ENCODE data around the gene STOX2. TPM values are rescaled to one million over a fixed set of nuclear protein-coding genes. Genes with fewer than 3 reads are reported as not detected.

STOX2 gene
- polyA plus RNA-seq, 1 of the 3 experiments (the other 2 are of a cell fraction), result 0.16 TPM

DNA sequence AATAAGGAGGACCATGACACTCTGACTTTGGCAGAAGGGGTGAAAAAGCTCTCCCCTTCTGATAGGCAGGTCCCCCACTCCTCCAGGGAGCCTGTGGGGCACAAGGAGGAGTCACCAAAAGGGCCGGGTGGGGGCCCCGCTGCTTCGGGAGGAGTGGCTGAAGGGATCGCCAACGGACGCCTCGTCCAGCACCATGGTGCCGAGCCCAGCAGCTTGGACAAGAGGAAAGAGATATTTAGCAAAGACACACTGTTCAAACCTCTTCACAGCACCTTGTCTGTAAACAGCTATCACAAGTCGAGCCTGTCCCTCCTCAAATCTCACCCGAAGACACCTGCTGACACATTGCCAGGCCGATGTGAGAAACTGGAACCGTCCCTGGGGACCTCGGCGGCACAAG is 105.6 kb downstream of the STOX2 start:
- Histone ChIP-seq H3K4me2 (no peak overlapping the region), H3K4me3 (ENCODE audit: low read depth in 2 of 2, low read length in 1 of 2) (no peak overlapping the region; a peak in 1 of 4 replicates), H2AFZ (ENCODE audit: low read depth) (no peak overlapping the region), H3K9ac (no peak overlapping the region), H3K36me3 (replicated peaks in 1 of 2; ENCODE audit: control insufficient read depth in 1 of 2, insufficient read depth in 2 of 2, low read length in 1 of 2) (peaks cover 0 to 3% of the 10 kb centered on the region in 2 experiments), H3F3A (replicated peaks; ENCODE audit: insufficient read depth) (no peaks in the 10 kb centered on the region), H4K20me1 (ENCODE audit: insufficient read depth) (no peaks in the 10 kb centered on the region), H3K9me3 (no peaks in the 10 kb centered on the region), H3K27me3 (ENCODE audit: insufficient read depth) (no peaks in the 10 kb centered on the region), H3K79me2 (ENCODE audit: insufficient read depth) (no peaks in the 10 kb centered on the region), H3K27ac (ENCODE audit: low read depth in 2 of 2, low read length in 1 of 2) (no peak overlapping the region; a peak in 1 of 4 replicates), H3K9me2 (no peaks in the 10 kb centered on the region), H3K4me1 (ENCODE audit: control insufficient read depth in 1 of 2, insufficient read depth in 2 of 2, low read depth in 1 of 2, low read length in 1 of 2) (peaks cover 0 to 32% of the 10 kb centered on the region in 2 experiments; a peak in 2 of 4 replicates)
- CTCF ChIA-PET, result no interaction called here
- POLR2A ChIA-PET, result no interaction called here
- TF ChIP-seq POLR2AphosphoS5 (IDR thresholded peaks at IDR 0.05; ENCODE audit: low read depth, low read length) (no peak), EZH2phosphoT487 (IDR thresholded peaks at IDR 0.05; ENCODE audit: borderline replicate concordance, low read depth) (no peak), TEAD4 (IDR thresholded peaks at IDR 0.05; ENCODE audit: borderline replicate concordance, insufficient read depth) (no peak), MXI1 (IDR thresholded peaks at IDR 0.05; ENCODE audit: low read depth, low read length) (no peak), TAF1 (IDR thresholded peaks at IDR 0.05; ENCODE audit: borderline replicate concordance, low read depth, low read length) (no peak), ELF1 (IDR thresholded peaks at IDR 0.05) (no peak), RFX5 (IDR thresholded peaks at IDR 0.05; ENCODE audit: low read length) (no peak), TCF12 (IDR thresholded peaks at IDR 0.05) (no peak), CHD2 (IDR thresholded peaks at IDR 0.05; ENCODE audit: low read length, partially characterized antibody) (no peak)
- TF ChIP-seq, protein P1, sequence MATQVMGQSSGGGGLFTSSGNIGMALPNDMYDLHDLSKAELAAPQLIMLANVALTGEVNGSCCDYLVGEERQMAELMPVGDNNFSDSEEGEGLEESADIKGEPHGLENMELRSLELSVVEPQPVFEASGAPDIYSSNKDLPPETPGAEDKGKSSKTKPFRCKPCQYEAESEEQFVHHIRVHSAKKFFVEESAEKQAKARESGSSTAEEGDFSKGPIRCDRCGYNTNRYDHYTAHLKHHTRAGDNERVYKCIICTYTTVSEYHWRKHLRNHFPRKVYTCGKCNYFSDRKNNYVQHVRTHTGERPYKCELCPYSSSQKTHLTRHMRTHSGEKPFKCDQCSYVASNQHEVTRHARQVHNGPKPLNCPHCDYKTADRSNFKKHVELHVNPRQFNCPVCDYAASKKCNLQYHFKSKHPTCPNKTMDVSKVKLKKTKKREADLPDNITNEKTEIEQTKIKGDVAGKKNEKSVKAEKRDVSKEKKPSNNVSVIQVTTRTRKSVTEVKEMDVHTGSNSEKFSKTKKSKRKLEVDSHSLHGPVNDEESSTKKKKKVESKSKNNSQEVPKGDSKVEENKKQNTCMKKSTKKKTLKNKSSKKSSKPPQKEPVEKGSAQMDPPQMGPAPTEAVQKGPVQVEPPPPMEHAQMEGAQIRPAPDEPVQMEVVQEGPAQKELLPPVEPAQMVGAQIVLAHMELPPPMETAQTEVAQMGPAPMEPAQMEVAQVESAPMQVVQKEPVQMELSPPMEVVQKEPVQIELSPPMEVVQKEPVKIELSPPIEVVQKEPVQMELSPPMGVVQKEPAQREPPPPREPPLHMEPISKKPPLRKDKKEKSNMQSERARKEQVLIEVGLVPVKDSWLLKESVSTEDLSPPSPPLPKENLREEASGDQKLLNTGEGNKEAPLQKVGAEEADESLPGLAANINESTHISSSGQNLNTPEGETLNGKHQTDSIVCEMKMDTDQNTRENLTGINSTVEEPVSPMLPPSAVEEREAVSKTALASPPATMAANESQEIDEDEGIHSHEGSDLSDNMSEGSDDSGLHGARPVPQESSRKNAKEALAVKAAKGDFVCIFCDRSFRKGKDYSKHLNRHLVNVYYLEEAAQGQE (IDR thresholded peaks at IDR 0.05; ENCODE audit: low read depth, low read length), result no peak
- TF ChIP-seq, protein P2, sequence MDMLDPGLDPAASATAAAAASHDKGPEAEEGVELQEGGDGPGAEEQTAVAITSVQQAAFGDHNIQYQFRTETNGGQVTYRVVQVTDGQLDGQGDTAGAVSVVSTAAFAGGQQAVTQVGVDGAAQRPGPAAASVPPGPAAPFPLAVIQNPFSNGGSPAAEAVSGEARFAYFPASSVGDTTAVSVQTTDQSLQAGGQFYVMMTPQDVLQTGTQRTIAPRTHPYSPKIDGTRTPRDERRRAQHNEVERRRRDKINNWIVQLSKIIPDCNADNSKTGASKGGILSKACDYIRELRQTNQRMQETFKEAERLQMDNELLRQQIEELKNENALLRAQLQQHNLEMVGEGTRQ (IDR thresholded peaks at IDR 0.05; ENCODE audit: borderline replicate concordance, low read depth, low read length), result no peak
- DNase-seq, result no peak
- WGBS (ENCODE audit: low lambda C conversion rate), result 81% methylated on average over 12 of the region's 14 CpGs

DNA sequence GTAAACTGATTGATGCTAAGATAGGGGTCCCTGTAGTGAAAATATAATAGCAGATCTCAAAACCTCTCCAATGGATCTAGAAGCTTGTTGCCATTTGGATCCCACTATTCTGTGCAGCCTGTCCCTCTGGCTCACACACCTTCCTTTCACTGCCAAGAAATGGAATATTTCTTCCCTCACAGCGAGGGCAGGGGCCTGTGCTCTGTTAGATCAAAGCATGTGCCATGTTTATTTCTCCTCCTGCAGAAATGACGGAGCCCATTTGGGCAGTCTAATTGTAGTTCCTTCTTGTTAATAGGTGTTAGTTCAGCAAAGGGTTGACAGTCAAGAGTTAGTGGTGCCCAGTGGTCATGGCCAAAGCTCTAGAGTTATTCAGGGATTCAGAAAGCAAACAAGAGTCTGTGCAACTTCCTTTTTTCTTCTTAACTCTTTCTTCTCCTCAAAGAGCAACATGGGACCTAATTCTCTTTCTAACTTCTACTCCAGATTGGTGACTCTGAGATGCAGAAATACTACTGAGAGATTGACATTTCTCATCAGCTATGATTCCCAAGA is 106.8 kb downstream of the STOX2 start:
- no peak overlapping the region for H2AFZ ChIP-seq (ENCODE audit: low read depth)
- H3K9me2 ChIP-seq, result no peaks in the 10 kb centered on the region
- no peaks in the 10 kb centered on the region for H3K79me2 ChIP-seq (ENCODE audit: insufficient read depth)
- no peak for DNase-seq
- H3K27me3 ChIP-seq (ENCODE audit: insufficient read depth), result no peaks in the 10 kb centered on the region
- peaks cover 0 to 39% of the 10 kb centered on the region in 2 experiments; a peak in 2 of 4 replicates for H3K4me1 ChIP-seq (ENCODE audit: control insufficient read depth in 1 of 2, insufficient read depth in 2 of 2, low read depth in 1 of 2, low read length in 1 of 2)
- peaks cover 0 to 3% of the 10 kb centered on the region in 2 experiments for H3K36me3 ChIP-seq (replicated peaks in 1 of 2; ENCODE audit: control insufficient read depth in 1 of 2, insufficient read depth in 2 of 2, low read length in 1 of 2)
- H3K4me3 ChIP-seq (ENCODE audit: low read depth in 2 of 2, low read length in 1 of 2), result no peak overlapping the region
- H3K4me2 ChIP-seq, result no peak overlapping the region
- no peaks in the 10 kb centered on the region for H3F3A ChIP-seq (replicated peaks; ENCODE audit: insufficient read depth)
- POLR2A ChIA-PET, result interaction anchor here (1.5 kb wide), 1 partner anchor 51 kb away, joined by 3 read pairs; no protein-coding TSS in a partner anchor
- WGBS (ENCODE audit: low lambda C conversion rate), result 53% methylated on average over 2 of the region's 2 CpGs
- H3K27ac ChIP-seq (ENCODE audit: low read depth in 2 of 2, low read length in 1 of 2), result peak overlapping the region in 1 of 2 experiments; percentile 99; a peak in 2 of 4 replicates
- H4K20me1 ChIP-seq (ENCODE audit: insufficient read depth), result no peaks in the 10 kb centered on the region
- CTCF ChIA-PET, result interaction anchor here (0.8 to 0.9 kb wide), 2 partner anchors 88 to 151 kb away, joined by 3 to 4 read pairs; no protein-coding TSS in a partner anchor
- no peak for TF ChIP-seq RFX5 (IDR thresholded peaks at IDR 0.05; ENCODE audit: low read length)
- no peak for TF ChIP-seq RAD21 (IDR thresholded peaks at IDR 0.05; ENCODE audit: low read length)
- TF ChIP-seq POLR2AphosphoS5 (IDR thresholded peaks at IDR 0.05; ENCODE audit: low read depth, low read length), result no peak
- TF ChIP-seq JUND (IDR thresholded peaks at IDR 0.05), result no peak
- TF ChIP-seq FOXM1 (IDR thresholded peaks at IDR 0.05; ENCODE audit: low read depth), result no peak
- no peak for TF ChIP-seq NRF1 (IDR thresholded peaks at IDR 0.05; ENCODE audit: low read depth, low read length)
- TF ChIP-seq, protein P3, sequence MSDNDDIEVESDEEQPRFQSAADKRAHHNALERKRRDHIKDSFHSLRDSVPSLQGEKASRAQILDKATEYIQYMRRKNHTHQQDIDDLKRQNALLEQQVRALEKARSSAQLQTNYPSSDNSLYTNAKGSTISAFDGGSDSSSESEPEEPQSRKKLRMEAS (IDR thresholded peaks at IDR 0.05; ENCODE audit: low read depth), result no peak
- TF ChIP-seq, protein P2 (IDR thresholded peaks at IDR 0.05; ENCODE audit: borderline replicate concordance, low read depth, low read length), result no peak
- TF ChIP-seq SIN3A (IDR thresholded peaks at IDR 0.05; ENCODE audit: borderline replicate concordance, low read depth, low read length), result no peak
- no peak overlapping the region for H3K9ac ChIP-seq
- H3K9me3 ChIP-seq, result no peaks in the 10 kb centered on the region

All from SK-N-SH (cell line).